CD4-positive, alpha-beta T cell treated with Interleukin-4 for 1 hour (primary cell): ENCODE results near the gene TESK2.
"Not testable (repeated sequence)": the region's sequence is repeated elsewhere in the genome, so short reads cannot be mapped to it uniquely, and the experiment has no call there.

ENCODE experiments used
- DNase-seq, 2 donors: peaks; one replicate each; pipeline ENCODE4 v3.0.0-alpha.2; 2020 to 2022

Gene TESK2

DNA sequence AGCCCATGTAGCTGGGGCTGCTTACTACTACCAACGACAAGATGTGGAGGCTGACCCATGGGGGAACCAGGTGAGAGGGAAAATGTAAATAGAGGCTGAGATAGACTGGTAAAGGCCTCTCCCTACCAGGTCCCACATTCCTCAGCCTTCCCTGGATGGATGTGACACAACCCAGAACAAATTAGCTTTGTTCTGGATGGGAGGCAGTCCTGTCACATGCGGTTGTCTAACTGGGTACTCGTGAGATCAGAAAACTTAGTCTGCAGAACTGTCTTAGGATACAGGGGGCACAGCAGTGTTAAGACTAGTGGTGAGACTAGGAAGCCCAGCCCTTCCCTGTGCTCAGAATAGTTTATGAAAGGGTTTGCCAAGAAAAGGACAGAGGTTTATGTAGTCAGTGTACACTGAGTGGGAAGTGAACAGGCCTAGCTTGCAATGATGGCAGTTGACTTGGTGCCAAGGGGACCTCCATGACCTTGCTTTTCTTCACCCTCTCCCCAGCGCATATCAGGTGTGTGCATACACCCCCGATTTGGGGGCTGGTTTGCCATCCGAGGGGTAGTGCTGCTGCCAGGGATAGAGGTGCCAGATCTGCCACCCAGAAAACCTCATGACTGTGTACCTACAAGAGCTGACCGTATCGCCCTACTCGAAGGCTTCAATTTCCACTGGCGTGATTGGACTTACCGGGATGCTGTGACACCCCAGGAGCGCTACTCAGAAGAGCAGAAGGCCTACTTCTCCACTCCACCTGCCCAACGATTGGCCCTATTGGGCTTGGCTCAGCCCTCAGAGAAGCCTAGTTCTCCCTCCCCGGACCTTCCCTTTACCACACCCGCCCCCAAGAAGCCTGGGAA is 17.6 kb upstream of the TESK2 start:
- no peak for DNase-seq

DNA sequence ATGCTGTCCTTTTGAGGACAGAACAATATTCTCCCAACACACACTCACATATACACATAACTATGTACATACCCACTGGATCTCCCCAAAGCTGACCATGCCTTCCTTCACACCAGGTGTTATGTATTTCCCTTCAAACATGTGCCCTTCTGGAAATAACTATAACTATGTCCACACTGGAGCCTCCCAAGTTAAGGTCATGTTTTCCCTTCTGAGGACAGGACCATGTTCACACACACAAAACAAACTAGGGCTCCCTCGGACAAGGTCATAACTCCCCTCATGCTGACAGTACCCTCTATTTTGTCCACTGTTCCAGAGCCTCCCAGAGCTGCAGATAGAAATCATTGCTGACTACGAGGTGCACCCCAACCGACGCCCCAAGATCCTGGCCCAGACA is 16.9 kb upstream of the TESK2 start:
- DNase-seq, result no peak

DNA sequence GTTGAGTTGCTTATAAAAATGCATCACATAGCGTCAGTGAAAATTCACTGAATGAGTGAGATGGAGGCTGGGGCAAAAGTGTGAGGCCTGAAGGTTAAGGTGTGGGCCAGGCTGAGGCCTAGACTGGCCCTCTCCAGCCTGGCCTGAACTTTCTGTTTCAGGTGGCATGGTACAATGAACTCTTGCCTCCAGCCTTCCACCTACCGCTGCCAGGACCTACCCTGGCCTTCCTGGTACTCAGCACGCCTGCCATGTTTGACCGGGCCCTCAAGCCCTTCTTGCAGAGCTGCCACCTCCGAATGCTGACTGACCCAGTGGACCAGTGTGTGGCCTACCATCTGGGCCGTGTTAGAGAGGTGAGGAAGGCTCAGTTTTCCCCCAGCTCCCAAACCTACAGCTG is 16.2 kb upstream of the TESK2 start:
- DNase-seq, result no peak

DNA sequence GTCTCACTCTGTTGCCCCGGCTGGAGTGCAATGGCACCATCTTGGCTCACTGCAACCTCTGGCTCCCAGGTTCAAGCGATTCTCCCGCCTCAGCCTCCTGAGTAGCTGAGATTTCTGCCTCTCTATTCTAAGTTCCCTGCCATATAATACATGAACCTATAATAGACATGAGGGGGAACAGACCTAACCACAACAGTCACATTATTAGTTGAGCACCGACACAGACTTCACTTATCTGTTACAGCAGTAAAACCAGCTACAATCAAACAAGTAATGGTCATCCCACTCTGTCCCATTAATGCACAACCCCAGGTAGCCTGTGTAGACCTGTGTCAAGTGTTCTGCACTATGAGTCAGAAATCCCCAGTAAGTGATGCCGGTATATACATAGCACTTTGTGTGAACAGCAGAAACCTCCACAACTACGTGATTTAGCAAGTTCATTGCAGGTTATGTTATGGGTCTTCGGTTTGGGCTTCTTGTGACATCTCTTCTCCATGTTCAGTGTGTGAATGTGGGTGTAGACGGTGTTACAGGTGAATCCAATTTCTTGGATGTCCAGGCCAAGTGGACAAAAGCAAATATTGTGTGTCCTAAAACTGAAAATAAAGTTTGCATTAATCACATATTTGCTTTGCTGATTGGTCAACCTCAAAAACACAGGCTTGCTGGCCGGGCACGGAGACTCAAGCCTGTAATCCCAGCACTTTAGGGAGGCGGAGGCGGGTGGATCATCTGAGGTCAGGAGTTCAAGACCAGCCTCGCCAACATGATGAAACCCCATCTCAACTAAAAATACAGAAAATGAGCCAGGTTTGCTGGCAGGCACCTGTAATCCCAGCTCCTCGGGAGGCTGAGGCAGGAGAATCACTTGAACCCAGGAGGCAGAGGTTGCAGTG is 12.7 kb upstream of the TESK2 start:
- DNase-seq, result no peak

DNA sequence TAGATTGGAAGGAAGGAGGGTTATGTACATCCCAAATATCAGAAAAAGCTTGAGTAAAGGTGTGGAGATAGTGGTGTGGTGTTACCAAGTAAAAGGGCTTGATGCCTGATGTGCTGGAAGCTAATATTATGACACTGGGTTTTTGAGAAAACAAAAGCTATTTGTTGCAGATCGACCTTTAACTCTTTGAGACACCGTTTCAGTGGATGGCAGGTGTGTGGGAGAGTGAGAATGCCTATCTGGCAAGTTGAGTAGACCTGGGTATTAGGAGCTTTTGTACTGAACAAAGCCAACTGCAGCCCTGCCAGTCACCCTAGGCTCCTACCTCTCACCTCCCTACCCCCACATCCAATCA is 10.5 kb upstream of the TESK2 start:
- no peak for DNase-seq

DNA sequence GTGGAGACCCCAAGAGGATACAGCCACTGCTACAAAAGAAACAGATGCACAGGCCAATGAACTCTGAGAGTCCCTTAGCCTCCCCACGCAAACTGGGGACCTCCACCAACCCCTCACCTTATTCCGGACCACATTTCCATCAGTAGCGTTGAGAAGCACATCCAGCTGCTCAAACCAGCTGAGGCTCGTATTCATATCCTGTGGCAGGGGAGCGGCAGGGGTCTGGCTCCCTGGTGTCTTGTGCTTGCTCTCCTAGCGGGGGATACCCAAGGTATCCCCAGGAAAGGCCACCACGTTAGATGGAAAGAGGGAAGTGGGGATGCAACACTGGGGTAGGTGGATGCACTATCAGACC is 8.4 kb upstream of the TESK2 start:
- DNase-seq, result no peak

DNA sequence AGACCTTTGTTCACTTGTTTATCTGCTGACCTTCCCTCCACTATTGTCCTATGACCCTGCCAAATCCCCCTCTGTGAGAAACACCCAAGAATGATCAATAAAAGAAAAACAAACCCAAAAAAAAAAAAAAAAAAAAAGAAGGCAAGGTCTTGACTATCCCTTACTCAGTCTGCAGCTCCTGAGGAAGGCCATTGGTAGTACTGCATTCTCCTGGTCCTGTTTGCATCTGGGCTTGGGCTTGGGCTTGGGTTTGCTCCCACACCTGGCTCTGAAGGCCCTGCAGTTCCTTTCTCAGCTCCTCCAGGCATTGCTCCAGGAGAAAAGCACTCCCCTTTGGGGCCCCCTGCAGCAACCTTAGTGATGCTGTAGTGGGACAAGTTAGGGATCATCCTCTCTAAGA is 7.3 kb upstream of the TESK2 start:
- DNase-seq, result no peak

DNA sequence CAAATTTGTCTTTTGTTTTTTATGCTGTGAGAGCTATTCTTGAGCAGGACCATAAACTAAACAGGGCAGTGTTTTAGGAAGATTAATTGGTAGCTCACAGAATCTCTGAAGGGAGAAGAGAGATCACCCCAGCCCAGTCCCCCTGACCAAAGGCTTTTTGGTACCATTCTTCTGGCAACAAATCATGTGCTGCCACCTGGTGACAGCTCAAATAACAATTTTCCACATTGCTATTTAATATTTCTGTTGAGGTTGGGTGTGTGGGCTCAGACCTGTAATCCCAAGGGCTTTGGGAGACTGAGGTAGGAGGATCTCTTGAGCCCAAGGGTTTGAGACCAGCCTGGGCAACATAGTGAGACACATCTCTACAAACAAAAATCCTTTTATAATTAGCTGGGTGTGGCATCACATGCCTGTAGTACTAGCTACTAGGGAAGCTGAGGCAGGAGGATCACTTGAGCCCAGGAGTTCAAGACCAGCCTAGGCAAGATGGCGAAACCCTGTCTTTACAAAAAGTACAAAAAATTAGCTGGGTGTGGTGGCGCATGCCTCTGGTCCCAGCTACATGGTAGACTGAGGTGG is 2.2 kb upstream of the TESK2 start:
- DNase-seq, result peak; percentile 54 to 70

DNA sequence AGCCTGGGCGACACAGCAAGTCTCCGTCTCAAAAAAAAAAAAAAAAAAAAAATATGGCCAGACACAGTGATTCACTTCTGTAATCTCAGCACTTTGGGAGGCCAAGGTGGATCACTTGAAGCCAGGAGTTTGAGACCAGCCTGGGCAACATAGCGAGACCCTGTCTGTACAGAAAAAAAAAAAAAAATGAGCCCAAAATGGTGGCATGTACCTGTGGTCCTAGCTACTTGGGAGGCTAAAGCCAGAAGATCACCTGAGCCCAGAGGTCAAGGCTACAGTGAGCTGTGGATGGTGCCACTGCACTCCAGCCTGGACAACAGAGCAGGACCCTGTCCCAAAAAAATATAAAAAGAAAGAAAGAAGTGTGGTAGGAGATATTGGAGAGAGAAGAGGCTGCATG is 1.7 kb upstream of the TESK2 start:
- no peak for DNase-seq

DNA sequence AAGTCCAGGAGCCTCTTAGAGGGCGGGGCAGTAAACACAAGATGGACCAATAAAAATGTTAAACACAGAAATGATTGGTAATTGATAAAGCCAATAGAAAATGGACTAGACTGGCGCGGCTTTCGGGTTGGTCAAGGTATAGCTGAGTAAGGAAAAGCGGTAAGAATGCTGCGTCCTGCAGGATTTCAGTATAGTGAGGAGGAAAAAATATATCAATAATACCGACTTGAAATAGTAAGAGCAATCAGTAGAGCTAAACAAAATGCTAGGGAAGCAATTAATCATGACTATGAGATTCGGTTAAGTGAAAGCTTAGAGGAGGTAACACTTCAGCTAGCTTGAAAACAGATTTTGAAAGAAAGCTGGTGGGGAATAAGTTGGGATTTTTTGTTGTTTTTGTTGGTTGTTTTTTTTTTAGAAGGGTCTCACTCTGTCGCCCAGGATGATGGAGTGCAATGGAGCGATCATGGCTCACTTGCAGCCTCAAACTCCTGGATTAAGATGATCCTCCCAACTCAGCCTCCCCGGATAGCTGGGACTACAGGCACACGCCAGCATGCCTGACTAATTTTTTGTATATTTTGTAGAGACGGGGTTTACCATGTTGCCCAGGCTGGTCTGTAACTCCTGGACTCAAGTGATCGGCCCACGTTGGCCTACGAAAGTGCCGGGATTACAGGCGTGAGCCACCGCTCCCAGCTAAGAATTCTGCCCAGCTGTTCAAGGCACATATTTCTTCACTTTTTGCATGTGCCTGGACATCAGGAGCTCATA is 711 bp upstream of the TESK2 start:
- no peak for DNase-seq

DNA sequence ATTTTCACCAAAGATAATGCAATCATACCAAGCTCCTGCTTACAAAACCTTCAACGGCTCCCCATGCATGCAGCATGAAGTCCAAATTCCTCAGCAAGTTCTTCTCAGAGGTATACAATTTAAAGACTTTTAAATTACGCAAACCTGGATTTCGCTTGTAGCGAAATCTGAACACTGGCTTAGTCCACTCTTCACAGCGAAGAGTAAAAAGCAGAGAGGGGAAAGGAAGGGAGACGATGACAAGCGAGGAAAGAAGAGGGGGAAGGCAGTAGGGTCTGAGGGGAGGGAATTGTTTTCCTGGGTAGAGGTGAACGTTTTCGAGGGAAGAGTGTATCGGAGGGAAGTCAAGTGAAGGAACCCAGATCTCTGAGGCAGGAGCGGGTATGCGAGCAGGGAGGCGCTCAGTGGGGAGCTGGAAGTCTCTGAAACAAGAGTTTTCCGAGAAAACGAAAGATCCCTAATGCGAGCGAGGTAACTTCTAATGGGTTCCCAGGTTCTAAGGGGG is 790 bp downstream of the TESK2 start:
- no peak for DNase-seq

DNA sequence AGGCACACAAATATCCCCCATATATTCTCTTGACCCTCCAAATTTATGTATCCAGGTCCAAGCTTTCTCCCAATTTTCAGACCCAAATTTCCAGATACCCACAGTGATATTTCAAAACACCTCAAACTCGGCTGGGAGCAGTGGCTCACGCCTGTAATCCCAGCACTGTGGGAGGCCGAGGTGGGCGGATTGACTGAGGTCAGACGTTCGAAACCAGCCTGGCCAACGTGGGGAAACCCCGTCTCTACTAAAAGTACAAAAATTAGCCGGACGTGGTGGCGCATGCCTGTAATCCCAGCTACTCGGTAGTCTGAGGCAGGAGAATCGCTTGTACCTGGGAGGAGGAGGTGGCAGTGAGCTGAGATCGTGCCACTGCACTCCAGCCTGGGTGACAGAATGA is 1.6 kb downstream of the TESK2 start:
- peak in 1 of 2 donors; percentile 14 for DNase-seq

DNA sequence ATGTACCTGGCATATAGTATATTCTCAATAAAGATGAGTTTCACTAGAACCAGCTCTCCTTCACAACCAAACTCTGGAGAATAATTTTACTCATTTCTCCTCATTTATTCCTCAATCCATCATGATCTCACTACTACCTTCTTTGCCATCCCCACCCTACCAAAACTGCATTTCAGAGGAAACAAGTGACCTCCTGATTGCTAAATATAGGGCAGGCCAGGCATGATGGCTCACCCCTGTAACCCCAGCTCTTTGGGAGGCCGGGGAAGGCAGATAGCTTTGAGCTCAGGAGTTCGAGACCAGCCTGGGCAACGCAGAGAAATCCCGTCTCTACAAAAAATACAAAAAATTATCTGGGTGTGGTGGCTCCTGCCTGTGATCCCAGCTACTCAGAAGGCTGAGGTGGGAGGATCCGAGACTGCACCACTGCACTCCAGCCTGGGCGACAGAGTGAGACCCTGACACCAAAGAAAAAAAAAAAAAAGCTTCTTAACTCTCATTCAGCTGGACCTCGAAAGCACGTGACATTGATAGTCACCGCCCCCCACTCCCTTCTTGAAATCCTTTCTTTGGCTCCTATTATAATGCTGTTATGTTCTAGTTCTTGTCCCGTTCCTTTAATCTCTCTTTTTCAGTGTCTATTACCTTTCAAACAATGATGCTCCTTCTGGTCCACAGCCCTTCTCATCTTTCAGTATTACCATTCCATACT is 2.1 kb downstream of the TESK2 start:
- DNase-seq, result no peak

DNA sequence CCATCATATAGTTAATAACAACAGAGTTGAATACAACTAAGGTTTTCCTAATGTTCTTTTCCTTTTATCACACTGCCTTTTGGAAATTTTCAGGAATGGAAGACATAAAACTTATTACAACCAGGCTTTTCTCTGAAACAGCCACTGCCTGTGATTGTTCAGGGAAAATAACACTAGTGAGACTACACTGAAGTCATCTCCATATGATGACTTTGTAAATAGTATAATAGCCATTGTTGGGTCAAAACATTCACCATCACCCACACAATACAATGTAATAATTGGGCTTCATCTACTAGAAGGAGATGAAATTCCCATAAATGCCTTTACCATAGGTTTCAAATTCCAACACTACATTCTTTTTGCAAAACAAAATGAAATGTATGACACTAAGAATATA is 5.0 kb downstream of the TESK2 start:
- DNase-seq, result no peak

DNA sequence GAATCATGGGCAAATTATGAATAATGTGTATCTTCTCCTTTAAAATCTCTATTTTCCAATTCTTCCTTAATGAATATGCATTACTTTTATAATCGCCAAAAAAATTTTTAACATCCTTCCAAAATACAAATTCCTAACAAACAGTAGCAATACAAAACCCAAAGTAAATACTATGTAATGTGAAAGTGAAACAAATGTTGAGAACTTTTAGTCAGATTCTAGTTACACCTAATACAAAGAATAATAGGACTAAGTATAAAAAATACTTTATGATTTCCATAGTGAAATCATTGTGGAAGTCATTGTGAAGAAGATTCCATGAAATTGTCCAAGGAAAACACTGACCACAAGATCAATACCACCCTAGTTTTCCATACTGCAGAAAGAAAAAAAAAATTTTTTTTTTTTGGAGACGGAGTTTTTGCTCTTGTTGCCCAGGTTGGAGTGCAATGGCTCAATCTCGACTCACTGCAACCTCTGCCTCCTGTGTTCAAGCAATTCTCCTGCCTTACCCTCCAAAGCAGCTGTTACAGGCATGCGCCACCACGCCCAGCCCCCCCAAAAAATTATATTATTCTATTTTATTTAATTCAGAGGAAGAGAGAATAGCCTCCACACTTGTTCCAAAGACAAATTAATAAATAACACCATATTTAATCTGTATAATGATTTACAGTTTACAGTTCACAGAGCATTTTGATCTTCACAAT is 11.8 kb downstream of the TESK2 start:
- no peak for DNase-seq

DNA sequence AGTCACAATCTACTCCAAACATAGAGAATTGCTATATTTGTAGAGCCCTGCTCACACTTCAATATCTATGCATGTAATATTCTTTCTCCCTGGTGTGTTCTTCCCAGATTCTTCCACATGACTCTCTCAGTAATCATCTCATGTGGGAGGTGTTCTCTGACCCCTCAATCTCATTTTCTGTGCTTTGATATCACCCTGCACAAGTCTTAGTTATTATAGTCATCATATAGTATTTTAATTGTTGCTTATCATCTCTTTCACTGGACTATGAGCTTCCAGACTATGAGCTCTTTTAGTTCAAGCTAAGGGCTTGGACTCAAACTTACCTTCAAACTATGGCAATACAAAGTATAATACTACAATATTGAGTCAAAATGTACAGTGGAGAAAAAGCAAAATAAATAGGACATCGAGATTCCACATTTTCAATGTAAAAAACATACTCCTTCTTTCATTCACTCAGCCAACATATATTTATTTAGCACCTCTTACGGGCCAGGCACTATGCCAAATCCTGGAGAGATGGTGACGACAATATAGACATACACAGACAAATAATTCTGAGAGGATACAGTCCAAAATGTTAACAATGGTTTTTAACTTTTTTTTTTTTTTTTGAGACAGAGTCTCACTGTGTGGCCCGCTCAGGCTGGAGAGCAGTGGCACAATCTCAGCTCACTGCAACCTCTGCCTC is 12.7 kb downstream of the TESK2 start:
- DNase-seq, result no peak

DNA sequence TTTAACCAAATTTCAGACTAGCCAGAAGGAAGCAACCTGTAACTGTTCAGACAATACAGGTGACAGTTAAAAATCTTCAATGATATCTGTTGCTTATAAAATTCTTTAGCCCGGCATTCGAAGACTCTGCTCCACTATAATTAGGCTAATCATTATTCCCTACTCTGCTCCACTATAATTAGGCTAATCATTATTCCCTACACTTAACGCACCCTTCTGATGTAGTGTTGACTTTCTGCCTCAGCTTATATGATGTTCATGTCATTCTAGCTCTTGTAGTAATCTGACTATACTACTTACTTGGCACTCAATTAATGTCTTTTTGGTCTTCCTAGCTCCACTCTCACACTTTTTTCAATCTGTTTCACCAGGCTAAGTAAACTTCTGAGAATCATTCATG is 13.3 kb downstream of the TESK2 start:
- no peak for DNase-seq

DNA sequence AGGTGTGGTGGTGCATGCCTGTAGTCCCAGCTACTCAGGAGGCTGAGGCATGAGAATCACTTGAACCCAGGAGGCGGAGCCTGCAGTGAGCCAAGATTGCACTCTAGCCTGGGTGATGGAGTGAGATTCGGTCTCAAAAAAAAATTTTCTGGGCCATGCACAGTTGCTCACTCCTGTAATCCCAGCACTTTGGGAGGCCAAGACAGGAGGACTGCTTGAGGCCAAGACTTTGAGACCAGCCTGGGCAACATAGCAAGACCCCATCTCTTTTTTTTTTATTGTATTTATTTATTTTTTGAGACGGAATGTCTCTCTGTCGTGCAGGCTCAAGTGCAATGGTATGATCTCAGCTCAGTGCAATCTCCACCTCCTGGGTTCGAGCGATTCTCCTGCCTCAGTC is 16.8 kb downstream of the TESK2 start:
- DNase-seq, result not testable (repeated sequence)

DNA sequence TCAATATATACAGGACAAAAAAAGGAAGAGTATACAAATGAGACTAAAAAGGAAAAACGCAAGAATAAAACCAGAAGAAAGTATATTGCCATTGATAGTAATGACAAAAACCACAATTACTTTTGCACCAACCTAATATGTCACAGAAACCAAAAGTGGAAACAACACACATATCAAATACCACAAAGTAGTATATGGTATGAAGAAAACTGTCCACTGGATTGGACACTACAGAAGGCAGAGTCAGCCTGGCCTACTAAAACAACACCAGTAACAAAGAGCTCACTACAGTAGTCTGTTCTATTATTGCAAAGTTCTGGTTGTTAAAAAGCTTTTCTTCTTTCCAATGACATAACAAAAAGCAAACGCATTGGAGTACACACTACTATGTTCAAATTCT is 17.7 kb downstream of the TESK2 start:
- no peak for DNase-seq

DNA sequence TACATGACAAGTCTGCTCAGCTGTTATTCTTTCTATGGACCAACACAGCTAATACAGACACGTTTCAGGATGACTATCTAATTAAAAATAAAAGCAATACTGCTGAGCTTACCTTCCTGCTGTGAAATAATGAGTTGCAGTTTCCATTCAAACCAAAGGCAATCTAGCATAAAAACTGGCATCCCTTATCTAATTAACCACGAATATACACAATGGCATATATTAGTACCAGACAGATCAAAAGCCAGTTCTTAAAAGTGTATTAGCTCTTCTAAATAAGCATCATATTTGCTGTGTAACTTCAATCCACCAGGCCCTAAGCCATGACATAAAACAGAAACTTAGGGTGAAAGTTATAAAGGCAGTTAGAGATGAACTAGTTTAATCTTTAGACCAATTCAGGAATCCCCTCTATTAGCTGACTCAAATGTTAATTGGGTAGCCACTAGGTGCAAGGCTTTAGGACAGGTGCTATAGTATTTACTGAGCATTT is 20.6 kb downstream of the TESK2 start:
- no peak for DNase-seq

DNA sequence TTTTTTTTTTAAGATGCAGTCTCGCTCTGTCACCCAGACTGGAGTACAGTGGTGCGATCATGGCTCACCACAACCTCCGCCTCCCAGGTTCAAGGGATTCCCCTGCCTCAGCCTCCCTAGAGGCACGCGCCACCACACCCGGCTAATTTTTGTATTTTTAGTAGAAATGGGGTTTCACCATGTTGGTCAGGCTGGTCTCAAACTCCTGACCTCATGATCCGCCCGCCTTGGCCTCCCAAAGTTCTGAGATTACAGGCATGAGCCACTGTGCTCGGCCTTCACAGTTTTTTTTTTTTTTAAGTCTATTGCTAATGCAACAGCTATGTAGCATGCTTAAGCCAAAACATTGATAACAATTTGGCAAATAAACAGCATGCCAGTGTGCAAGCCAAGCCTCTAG is 23.6 kb downstream of the TESK2 start:
- not testable (repeated sequence) for DNase-seq
